HEK293 (cell line): ENCODE data around the gene TMEM39B.
A peak's percentile ranks its signal among the peaks of the same experiment; 100 is the strongest.
"Not testable (repeated sequence)": the region's sequence is repeated elsewhere in the genome, so short reads cannot be mapped to it uniquely, and the experiment has no call there.

ENCODE experiments used
- CTCF ChIA-PET: fragments of 350-600 bp; formaldehyde crosslinking; extraction: SDS; loops from one replicate; lab custom pipeline; 2021; ENCODE audit warnings: antibody characterized with exemption; lab: Yijun Ruan, JAX
- POLR2A ChIA-PET: fragments of 300-600 bp; formaldehyde crosslinking; extraction: SDS; loops from one replicate; lab custom pipeline; 2020; ENCODE audit warnings: antibody characterized with exemption, inconsistent platforms; lab: Yijun Ruan, JAX
- H3K27ac ChIP-seq: fragments of 200-500 bp; sonication (Bioruptor generic); 2 replicates; pipeline ENCODE4 v1.5.1; 2014; ENCODE audit warnings: low read depth, low read length, control low read depth, inconsistent platforms; ENCODE audit errors: extremely low read depth
- H3K36me3 ChIP-seq, 2 experiments: fragments of 200-500 bp in 1 of 2; sonication (Bioruptor generic) in 1 of 2; 1 replicate in 1 of 2; 2 replicates in 1 of 2; pipeline ENCODE4 v1.5.1; 2014 to 2017; ENCODE audit warnings: inconsistent platforms in 2 of 2, low read length in 2 of 2; ENCODE audit not compliant: control insufficient read depth in 2 of 2, insufficient read depth in 1 of 2
- H3K4me1 ChIP-seq: fragments of 200-500 bp; sonication (Bioruptor generic); 2 replicates; pipeline ENCODE4 v1.5.1; 2014; ENCODE audit warnings: mild to moderate bottlenecking, low read length, inconsistent platforms; ENCODE audit not compliant: control insufficient read depth, insufficient read depth
- H3K4me3 ChIP-seq: 2 replicates; pipeline ENCODE4 v1.5.1; 2011; ENCODE audit warnings: low read depth, mild to moderate bottlenecking, control low read depth, low read length, moderate library complexity
- H3K9me3 ChIP-seq: fragments of 200-500 bp; sonication (Bioruptor generic); 2 replicates; pipeline ENCODE4 v1.5.1; 2014; ENCODE audit warnings: low read depth, low read length, inconsistent platforms; ENCODE audit not compliant: control insufficient read depth, insufficient read depth
- KLF7 ChIP-seq: fragments of 450-650 bp; formaldehyde crosslinking; IDR thresholded peaks from 2 replicates; pipeline ENCODE4 v1.5.1; 2016; ENCODE audit warnings: missing biosample characterization, missing genetic modification characterization, borderline replicate concordance
- MYNN ChIP-seq: fragments of 450-650 bp; formaldehyde crosslinking; IDR thresholded peaks from 2 replicates; pipeline ENCODE4 v1.5.1; 2016; ENCODE audit warnings: missing biosample characterization, missing genetic modification characterization, borderline replicate concordance
- PBX3 ChIP-seq: sonication (generic); formaldehyde crosslinking; IDR thresholded peaks from 2 replicates; pipeline ENCODE4 v1.8.1; 2022; ENCODE audit warnings: mild to moderate bottlenecking, moderate library complexity, missing genetic modification reagents
- TSHZ1 ChIP-seq: fragments of 450-650 bp; formaldehyde crosslinking; IDR thresholded peaks from 2 replicates; pipeline ENCODE4 v1.5.1; 2016; ENCODE audit warnings: missing biosample characterization, missing genetic modification characterization, borderline replicate concordance
- YY2 ChIP-seq: fragments of 450-650 bp; formaldehyde crosslinking; IDR thresholded peaks from 2 replicates; pipeline ENCODE4 v1.5.1; 2016; ENCODE audit warnings: missing biosample characterization, missing genetic modification characterization
- ZBTB8A ChIP-seq: fragments of 450-650 bp; formaldehyde crosslinking; IDR thresholded peaks from 2 replicates; pipeline ENCODE4 v1.5.1; 2016; ENCODE audit warnings: missing biosample characterization, missing genetic modification characterization
- ZNF121 ChIP-seq: fragments of 450-650 bp; formaldehyde crosslinking; IDR thresholded peaks from 2 replicates; pipeline ENCODE4 v1.5.1; 2016; ENCODE audit warnings: missing biosample characterization, missing genetic modification characterization
- ZNF138 ChIP-seq: fragments of 450-650 bp; formaldehyde crosslinking; IDR thresholded peaks from 2 replicates; pipeline ENCODE4 v1.5.1; 2016; ENCODE audit warnings: missing biosample characterization, missing genetic modification characterization, borderline replicate concordance
- ZNF169 ChIP-seq: fragments of 450-650 bp; formaldehyde crosslinking; IDR thresholded peaks from 2 replicates; pipeline ENCODE4 v1.5.1; 2016; ENCODE audit warnings: missing biosample characterization, missing genetic modification characterization
- ZNF175 ChIP-seq: fragments of 450-650 bp; formaldehyde crosslinking; IDR thresholded peaks from 2 replicates; pipeline ENCODE4 v1.5.1; 2016; ENCODE audit warnings: missing biosample characterization, missing genetic modification characterization
- ZNF202 ChIP-seq: fragments of 450-650 bp; formaldehyde crosslinking; IDR thresholded peaks from 2 replicates; pipeline ENCODE4 v1.5.1; 2016; ENCODE audit warnings: missing biosample characterization, missing genetic modification characterization, borderline replicate concordance
- ZNF23 ChIP-seq: fragments of 450-650 bp; formaldehyde crosslinking; IDR thresholded peaks from 2 replicates; pipeline ENCODE4 v1.5.1; 2016; ENCODE audit warnings: missing biosample characterization, missing genetic modification characterization, borderline replicate concordance
- ZNF248 ChIP-seq: fragments of 450-650 bp; formaldehyde crosslinking; IDR thresholded peaks from 2 replicates; pipeline ENCODE4 v1.5.1; 2017; ENCODE audit warnings: missing biosample characterization, missing genetic modification characterization
- ZNF521 ChIP-seq: fragments of 450-650 bp; formaldehyde crosslinking; IDR thresholded peaks from 2 replicates; pipeline ENCODE4 v1.5.1; 2017; ENCODE audit warnings: missing biosample characterization, mild to moderate bottlenecking, missing genetic modification characterization
- ZNF747 ChIP-seq: fragments of 450-650 bp; formaldehyde crosslinking; IDR thresholded peaks from 2 replicates; pipeline ENCODE4 v1.5.1; 2016; ENCODE audit warnings: missing biosample characterization, missing genetic modification characterization

TMEM39B gene

GRCh38 chr1:32112806-32113375 lies 40.2 kb downstream of the TMEM39B start:
- Histone ChIP-seq H3K27ac (no peak overlapping the region), H3K36me3 (peaks cover 0 to 27% of the 10 kb centered on the region in 2 experiments; a peak in 2 of 3 replicates), H3K4me1 (peaks cover 13% of the 10 kb centered on the region), H3K4me3 (no peak overlapping the region), H3K9me3 (no peaks in the 10 kb centered on the region)
- POLR2A ChIA-PET = interaction anchor here (1.0 to 2.1 kb wide), 3 partner anchors 40 to 183 kb away, joined by 3 to 11 read pairs (median 6); partner anchors contain the start of genes TMEM39B and TXLNA
- TF ChIP-seq ZNF175 (tag by site-specific recombination) (no peak), ZNF202 (tag by site-specific recombination) (no peak), YY2 (no peak), TSHZ1 (no peak), ZNF521 (tag by site-specific recombination) (no peak), ZNF23 (tag by site-specific recombination) (no peak), ZNF169 (tag by site-specific recombination) (no peak), ZBTB8A (tag by site-specific recombination) (no peak), ZNF138 (tag by site-specific recombination) (no peak), ZNF248 (tag by site-specific recombination) (no peak), MYNN (peak; percentile 82), ZNF747 (tag by site-specific recombination) (no peak), ZNF121 (tag by site-specific recombination) (peak; percentile 96), PBX3 (CRISPR knock-in tag) (no peak)
- CTCF ChIA-PET = interaction anchor here (1.0 to 1.7 kb wide), 2 partner anchors 17 to 39 kb away, joined by 3 to 4 read pairs; no protein-coding TSS in a partner anchor

- H3K4me3 ChIP-seq, H3K9me3 ChIP-seq, H3K27ac ChIP-seq: not testable (repeated sequence)
- peaks cover 13% of the 10 kb centered on the region for H3K4me1 ChIP-seq
- CTCF ChIA-PET = interaction anchor here (1.7 kb wide), 1 partner anchor 38 kb away, joined by 4 read pairs; no protein-coding TSS in a partner anchor
- H3K36me3 ChIP-seq = peaks cover 0 to 27% of the 10 kb centered on the region in 2 experiments; a peak in 2 of 3 replicates
- POLR2A ChIA-PET = interaction anchor here (0.9 to 2.1 kb wide), 3 partner anchors 40 to 184 kb away, joined by 3 to 11 read pairs (median 4); partner anchors contain the start of gene TMEM39B
Observed at GRCh38 chr1:32113436-32113835, 40.7 kb downstream of the TMEM39B start.

- ChIA-PET POLR2A (interaction anchor here (0.5 to 2.1 kb wide), 4 partner anchors 41 to 99 kb away, joined by 4 to 11 read pairs (median 4); partner anchors contain the start of genes TMEM39B and TXLNA), CTCF (interaction anchor here (0.7 to 1.7 kb wide), 3 partner anchors 13 to 102 kb away, joined by 3 to 4 read pairs (median 3); no protein-coding TSS in a partner anchor)
- Histone ChIP-seq H3K9me3 (no peaks in the 10 kb centered on the region), H3K4me1 (peaks cover 13% of the 10 kb centered on the region), H3K36me3 (peaks cover 0 to 27% of the 10 kb centered on the region in 2 experiments; a peak in 2 of 3 replicates), H3K27ac (no peak overlapping the region), H3K4me3 (no peak overlapping the region)
- TF ChIP-seq KLF7 (tag by site-specific recombination) = no peak
- peak; percentile 61; the same call in 1 of the 2 replicates for TF ChIP-seq MYNN
Observed at GRCh38 chr1:32114420-32114819, 41.7 kb downstream of the TMEM39B start.
